Prostate gland (tissue), 2 donors: ENCODE data around the gene PRPF4.

Source experiments
- POLR2AphosphoS5 ChIP-seq: sonication (generic); formaldehyde crosslinking; IDR thresholded peaks from one replicate; pipeline ENCODE4 v1.6.1; 2017; ENCODE audit warnings: antibody characterized with exemption
- TF ChIP-seq, protein P1 (sequence below), 4 experiments: fragments of 200-600 bp in 2 of 4; fragments of 450-650 bp in 2 of 4; sonication (generic) in 2 of 4; IDR thresholded peaks; 1 replicate in 3 of 4; 2 replicates in 1 of 4; pipeline ENCODE4 v1.5.1; 2016 to 2019; ENCODE audit warnings: antibody characterized with exemption in 4 of 4, mild to moderate bottlenecking in 2 of 4, moderate library complexity in 2 of 4

DNA sequence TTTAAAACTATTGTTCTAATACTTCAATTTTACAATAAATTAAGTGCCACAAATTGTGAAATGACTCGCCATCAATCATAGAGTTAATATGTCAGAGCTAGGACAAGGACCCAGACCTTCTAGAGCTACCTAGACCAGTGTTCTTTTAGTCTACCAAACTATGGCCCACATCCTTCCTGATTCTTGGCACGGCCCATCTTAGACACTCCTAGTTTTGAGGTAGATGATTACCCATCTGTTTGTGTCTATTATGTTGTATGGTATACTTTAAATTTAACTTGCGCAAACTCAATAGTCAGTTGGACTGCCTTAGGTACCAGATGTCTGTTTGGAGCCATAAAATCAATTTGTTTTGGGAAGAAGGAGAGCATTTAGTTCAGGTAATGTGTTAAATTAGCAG lies 17.6 kb upstream of the PRPF4 start:
- TF ChIP-seq, protein P1, sequence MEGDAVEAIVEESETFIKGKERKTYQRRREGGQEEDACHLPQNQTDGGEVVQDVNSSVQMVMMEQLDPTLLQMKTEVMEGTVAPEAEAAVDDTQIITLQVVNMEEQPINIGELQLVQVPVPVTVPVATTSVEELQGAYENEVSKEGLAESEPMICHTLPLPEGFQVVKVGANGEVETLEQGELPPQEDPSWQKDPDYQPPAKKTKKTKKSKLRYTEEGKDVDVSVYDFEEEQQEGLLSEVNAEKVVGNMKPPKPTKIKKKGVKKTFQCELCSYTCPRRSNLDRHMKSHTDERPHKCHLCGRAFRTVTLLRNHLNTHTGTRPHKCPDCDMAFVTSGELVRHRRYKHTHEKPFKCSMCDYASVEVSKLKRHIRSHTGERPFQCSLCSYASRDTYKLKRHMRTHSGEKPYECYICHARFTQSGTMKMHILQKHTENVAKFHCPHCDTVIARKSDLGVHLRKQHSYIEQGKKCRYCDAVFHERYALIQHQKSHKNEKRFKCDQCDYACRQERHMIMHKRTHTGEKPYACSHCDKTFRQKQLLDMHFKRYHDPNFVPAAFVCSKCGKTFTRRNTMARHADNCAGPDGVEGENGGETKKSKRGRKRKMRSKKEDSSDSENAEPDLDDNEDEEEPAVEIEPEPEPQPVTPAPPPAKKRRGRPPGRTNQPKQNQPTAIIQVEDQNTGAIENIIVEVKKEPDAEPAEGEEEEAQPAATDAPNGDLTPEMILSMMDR (IDR thresholded peaks at IDR 0.05) = no peak
- no peak for TF ChIP-seq POLR2AphosphoS5
